HG02870 (cell line): ENCODE results near the gene EGR1.
A peak's percentile ranks its signal among the peaks of the same experiment; 100 is the strongest.

Source experiments
- ATAC-seq: cut with Tn5 transposase; IDR thresholded peaks from one replicate; pipeline ENCODE4 v1.9.1; 2021; ENCODE audit warnings: mild to moderate bottlenecking, moderate library complexity; ENCODE audit not compliant: unreplicated experiment

The EGR1 gene

DNA sequence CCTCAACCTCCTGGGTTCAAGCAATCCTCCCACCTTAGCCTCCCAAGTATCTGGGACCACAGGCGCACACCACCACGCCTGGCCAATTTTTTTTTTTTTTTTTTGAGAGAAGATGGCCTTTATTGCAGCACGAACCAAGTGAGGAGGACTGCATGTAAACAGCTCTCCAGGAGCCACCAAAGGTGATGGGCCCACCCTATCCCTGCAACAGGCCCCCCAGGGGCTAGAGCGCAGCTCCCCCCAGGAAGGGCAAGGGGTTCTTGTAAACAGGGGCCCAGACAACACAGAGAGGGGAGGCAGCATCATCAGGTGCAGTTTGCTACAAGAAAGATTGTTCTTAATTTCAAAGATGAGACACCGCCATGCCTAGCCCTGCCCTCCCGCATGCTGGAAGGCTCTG, 12.6 kb upstream of the EGR1 start:
- no peak for ATAC-seq

GRCh38 chr5:138453590-138453989, 11.7 kb upstream of the EGR1 start:
- ATAC-seq = no peak

- no peak for ATAC-seq
These were observed 11.2 kb upstream of the EGR1 start for GRCh38 chr5:138454121-138454520.

- ATAC-seq = no peak
These were observed 9.9 kb upstream of the EGR1 start for GRCh38 chr5:138455232-138455930.

DNA sequence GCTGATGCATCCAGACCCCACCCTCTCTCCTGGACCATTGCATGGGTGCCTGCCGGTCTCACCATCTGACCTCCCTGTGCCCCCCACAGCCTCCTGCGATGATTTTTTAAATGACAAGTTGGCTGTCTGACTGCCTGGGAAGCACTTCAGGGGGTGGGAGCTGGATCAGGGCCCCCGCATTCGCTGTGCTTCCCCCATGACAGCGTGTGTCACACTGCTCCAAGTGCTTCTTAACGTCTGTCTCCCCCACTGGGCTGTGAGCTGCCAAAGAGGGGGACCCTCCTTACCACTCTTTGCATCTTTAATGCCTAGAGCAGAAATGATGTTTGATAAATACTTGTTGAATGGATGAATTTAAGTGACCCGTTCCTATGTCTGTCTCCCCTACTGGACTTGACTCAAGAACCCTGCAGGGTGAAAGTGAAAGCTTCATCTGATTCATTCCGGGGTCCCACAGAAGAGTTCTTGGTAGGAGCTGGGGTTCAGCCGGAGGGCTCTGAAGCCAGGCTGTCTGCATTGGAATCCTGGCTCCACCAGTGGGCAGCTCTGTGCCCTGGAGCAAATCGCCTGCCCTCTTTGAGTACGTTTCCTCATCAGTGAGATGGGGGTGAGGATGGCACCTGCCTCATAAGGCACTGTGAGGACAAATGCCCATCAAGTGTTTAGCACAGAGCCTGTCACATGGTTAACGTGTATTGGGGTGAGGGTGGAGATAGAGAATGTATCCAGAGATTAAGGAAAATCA, 7.6 kb upstream of the EGR1 start:
- ATAC-seq = no peak

DNA sequence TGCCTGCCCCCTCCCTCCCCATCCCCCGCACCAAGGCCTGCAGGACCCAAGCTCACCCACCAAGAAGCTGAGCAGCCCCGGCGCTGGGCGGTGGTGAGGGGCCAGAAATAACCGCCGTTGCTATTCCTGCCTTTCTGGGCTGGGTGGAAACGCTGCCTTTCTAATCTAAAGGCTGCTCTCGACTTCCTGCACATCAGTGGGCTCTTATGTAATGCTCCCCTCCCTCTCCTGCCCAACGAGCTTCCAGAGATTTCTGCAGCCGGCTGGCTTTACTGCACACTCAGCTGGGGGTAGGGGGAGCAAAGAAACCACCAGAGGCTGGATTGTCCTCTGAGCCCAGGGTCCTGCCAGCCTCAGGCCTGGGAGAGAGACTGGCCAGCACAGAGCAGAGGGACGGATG, 6.9 kb upstream of the EGR1 start:
- no peak for ATAC-seq

GRCh38 chr5:138458856-138459255, 6.4 kb upstream of the EGR1 start:
- no peak for ATAC-seq

- peak; percentile 31 for ATAC-seq
These were observed 5.9 kb upstream of the EGR1 start for GRCh38 chr5:138459311-138459933.

DNA sequence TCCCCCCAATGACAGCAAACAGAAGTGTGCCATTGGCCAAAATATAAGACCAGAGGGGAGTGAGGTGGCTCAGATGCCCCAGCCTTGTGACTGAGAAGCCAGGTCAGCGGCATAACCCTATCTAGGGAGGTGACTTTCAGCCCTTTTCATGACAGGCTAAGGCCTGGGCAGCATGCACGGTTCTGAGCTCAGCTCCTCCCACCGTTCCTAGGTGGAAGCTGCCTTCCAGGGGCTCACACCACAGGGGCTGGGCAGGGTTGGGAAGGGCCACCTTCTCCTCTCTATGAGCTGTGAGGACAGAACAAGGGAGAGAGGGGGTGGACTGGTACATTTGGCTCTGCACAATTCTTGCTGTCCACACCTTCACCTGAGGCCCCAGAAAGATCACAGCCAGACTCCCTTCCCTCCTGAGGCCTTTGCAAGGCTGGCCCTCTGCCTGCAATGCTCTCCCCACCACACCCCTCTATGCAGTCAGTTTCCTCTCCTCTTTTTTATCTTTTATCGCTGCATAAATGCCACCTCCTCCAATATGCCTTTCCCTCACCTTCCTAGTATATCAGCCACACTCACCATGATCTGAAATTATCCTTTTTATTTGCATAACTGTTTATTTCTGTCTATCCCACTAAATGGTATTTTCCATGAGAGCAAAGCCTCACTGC, 5.1 kb upstream of the EGR1 start:
- ATAC-seq = no peak

DNA sequence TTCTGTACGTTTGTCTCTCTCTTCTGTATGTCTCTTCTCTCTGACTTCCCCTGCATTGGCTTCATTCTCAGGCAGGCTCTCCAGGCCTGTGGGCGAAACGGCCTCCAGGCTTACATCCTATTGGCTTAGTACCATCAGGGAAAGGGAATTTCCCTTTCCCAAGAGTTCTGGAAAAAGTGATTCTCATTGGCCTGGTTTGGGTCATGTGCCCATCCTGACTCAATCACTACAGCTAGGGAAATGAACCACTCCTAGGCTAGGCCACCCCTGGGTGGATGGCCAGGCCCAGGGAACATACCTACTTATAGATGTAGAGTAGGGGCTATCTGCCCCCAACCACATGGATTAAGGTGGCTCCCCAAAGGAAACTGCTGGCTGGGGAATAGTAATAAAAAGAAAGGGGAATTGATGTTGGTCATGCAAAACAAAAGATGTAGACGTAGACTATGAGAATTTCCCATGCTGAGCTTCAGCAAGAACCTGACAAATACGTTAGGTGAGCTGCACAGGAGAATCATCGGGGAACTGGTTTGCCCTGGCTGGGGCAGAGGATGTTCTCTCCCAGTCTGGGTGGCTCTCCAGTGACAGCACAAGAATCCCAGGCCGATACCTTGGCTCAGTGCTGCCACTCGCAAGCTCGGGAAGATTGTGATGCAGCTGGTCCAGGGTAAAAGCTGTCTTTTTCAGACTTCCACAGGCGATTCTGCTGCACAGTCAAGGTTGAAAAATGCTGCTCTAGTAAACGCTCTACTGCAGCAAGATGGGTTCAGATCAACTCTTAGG, 3.7 kb upstream of the EGR1 start:
- ATAC-seq = no peak

GRCh38 chr5:138463419-138464007, 1.8 kb upstream of the EGR1 start:
- no peak for ATAC-seq

DNA sequence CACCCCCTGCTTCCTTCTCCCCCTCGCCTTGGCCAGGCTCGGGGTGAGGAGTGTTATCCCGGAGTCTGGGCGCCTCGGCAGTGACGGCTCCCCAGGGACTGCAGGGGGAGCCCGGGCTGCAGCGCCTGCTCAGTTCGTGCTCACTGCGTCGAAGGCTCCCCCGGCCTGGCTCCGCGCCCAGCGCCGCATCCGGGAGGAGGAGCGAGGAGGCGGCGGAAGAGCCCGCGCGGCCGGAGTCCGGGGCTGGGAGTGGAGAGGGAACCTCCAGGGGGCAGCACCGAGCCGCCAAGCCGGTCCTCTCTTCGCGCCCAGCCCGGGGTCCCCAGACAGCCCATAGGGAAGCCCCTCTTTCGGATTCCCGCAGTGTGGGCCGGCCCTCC, 1.3 kb upstream of the EGR1 start:
- ATAC-seq = peak; percentile 40

- ATAC-seq = peak; percentile 78
These were observed 655 bp upstream of the EGR1 start for GRCh38 chr5:138464388-138465260.

DNA sequence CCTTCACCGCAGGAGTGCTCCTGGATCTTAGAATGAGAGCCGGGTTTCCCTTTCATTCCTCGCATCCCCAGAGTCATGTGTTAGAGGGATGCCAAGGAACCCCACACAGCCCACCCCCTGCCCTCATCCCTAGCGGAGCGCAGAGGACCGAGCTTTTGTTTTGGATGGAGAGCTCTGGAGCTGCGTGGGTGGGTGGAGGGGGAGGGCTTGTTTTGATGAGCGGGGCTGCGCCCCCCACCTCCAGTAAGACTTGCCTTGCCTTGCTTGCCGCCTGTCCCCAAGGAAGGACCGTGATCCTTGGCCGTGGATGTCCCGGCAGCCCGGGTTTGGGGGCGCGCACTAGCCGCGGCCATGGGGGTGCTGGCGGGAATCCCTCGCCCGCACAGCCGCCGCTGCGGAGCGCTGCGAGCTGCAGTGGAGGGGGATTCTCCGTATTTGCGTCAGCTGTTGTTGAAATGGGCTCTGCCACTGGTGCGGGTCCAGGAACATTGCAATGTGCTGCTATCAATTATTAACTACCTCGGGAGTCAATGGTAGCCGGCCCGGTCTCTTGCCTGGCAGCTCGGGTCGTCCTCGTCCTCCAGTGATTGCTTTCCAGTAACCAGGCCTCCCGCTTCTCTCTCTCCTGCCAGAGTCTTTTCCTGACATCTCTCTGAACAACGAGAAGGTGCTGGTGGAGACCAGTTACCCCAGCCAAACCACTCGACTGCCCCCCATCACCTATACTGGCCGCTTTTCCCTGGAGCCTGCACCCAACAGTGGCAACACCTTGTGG, 1.0 kb downstream of the EGR1 start:
- ATAC-seq = no peak

DNA sequence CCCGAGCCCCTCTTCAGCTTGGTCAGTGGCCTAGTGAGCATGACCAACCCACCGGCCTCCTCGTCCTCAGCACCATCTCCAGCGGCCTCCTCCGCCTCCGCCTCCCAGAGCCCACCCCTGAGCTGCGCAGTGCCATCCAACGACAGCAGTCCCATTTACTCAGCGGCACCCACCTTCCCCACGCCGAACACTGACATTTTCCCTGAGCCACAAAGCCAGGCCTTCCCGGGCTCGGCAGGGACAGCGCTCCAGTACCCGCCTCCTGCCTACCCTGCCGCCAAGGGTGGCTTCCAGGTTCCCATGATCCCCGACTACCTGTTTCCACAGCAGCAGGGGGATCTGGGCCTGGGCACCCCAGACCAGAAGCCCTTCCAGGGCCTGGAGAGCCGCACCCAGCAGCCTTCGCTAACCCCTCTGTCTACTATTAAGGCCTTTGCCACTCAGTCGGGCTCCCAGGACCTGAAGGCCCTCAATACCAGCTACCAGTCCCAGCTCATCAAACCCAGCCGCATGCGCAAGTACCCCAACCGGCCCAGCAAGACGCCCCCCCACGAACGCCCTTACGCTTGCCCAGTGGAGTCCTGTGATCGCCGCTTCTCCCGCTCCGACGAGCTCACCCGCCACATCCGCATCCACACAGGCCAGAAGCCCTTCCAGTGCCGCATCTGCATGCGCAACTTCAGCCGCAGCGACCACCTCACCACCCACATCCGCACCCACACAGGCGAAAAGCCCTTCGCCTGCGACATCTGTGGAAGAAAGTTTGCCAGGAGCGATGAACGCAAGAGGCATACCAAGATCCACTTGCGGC, 1.8 kb downstream of the EGR1 start:
- no peak for ATAC-seq

DNA sequence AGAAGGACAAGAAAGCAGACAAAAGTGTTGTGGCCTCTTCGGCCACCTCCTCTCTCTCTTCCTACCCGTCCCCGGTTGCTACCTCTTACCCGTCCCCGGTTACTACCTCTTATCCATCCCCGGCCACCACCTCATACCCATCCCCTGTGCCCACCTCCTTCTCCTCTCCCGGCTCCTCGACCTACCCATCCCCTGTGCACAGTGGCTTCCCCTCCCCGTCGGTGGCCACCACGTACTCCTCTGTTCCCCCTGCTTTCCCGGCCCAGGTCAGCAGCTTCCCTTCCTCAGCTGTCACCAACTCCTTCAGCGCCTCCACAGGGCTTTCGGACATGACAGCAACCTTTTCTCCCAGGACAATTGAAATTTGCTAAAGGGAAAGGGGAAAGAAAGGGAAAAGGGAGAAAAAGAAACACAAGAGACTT, 2.4 kb downstream of the EGR1 start:
- no peak for ATAC-seq

DNA sequence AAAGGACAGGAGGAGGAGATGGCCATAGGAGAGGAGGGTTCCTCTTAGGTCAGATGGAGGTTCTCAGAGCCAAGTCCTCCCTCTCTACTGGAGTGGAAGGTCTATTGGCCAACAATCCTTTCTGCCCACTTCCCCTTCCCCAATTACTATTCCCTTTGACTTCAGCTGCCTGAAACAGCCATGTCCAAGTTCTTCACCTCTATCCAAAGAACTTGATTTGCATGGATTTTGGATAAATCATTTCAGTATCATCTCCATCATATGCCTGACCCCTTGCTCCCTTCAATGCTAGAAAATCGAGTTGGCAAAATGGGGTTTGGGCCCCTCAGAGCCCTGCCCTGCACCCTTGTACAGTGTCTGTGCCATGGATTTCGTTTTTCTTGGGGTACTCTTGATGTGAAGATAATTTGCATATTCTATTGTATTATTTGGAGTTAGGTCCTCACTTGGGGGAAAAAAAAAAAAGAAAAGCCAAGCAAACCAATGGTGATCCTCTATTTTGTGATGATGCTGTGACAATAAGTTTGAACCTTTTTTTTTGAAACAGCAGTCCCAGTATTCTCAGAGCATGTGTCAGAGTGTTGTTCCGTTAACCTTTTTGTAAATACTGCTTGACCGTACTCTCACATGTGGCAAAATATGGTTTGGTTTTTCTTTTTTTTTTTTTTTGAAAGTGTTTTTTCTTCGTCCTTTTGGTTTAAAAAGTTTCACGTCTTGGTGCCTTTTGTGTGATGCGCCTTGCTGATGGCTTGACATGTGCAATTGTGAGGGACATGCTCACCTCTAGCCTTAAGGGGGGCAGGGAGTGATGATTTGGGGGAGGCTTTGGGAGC, 3.1 kb downstream of the EGR1 start:
- ATAC-seq = no peak
